ENCODE measurements around the gene UGT1A5.

Gene UGT1A5

GRCh38 chr2:233673896-233674295 is 38.8 kb upstream of the UGT1A5 start:
- Histone ChIP-seq H3K27me3 (ENCODE audit: insufficient read depth, low read depth, severe bottlenecking) (no peaks in the 10 kb centered on the region), H3K27ac (no peak overlapping the region), H3K36me3 (no peaks in the 10 kb centered on the region), H3K9me3 (ENCODE audit: severe bottlenecking) (peaks cover 2% of the 10 kb centered on the region), H3K4me3 (ENCODE audit: low read depth, low read length) (no peak overlapping the region)
- TF ChIP-seq, protein P1, sequence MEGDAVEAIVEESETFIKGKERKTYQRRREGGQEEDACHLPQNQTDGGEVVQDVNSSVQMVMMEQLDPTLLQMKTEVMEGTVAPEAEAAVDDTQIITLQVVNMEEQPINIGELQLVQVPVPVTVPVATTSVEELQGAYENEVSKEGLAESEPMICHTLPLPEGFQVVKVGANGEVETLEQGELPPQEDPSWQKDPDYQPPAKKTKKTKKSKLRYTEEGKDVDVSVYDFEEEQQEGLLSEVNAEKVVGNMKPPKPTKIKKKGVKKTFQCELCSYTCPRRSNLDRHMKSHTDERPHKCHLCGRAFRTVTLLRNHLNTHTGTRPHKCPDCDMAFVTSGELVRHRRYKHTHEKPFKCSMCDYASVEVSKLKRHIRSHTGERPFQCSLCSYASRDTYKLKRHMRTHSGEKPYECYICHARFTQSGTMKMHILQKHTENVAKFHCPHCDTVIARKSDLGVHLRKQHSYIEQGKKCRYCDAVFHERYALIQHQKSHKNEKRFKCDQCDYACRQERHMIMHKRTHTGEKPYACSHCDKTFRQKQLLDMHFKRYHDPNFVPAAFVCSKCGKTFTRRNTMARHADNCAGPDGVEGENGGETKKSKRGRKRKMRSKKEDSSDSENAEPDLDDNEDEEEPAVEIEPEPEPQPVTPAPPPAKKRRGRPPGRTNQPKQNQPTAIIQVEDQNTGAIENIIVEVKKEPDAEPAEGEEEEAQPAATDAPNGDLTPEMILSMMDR (IDR thresholded peaks at IDR 0.05; ENCODE audit: low read depth, low read length): no peak
- DNase-seq: no peak

GRCh38 chr2:233674314-233674713 is 38.4 kb upstream of the UGT1A5 start:
- TF ChIP-seq, protein P1 (IDR thresholded peaks at IDR 0.05; ENCODE audit: low read depth, low read length): no peak
- no peak for DNase-seq
- Histone ChIP-seq H3K27me3 (ENCODE audit: insufficient read depth, low read depth, severe bottlenecking) (no peaks in the 10 kb centered on the region), H3K9me3 (ENCODE audit: severe bottlenecking) (peaks cover 2% of the 10 kb centered on the region), H3K36me3 (no peaks in the 10 kb centered on the region), H3K4me3 (ENCODE audit: low read depth, low read length) (no peak overlapping the region), H3K27ac (no peak overlapping the region)

DNA sequence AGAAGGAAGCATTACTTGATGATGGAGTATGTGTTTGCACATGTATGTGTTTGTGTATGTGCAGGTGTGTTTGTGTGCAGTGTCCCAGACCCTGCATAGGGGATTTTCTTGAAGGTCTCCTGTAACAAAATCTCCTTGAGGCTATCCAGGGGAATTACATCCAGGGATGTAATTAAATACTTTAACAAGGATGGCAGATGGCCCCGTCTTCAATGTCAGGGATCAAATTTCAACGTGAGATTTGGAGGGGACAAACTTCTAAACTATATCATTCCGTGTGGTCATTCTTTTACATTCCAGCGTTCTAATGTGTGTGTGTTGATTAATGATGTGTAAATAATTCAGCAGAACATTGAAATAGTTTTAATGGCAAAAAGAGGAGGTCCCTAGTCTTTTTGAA is 37.7 kb upstream of the UGT1A5 start:
- H3K4me3 ChIP-seq (ENCODE audit: low read depth, low read length): no peak overlapping the region
- TF ChIP-seq, protein P1 (IDR thresholded peaks at IDR 0.05; ENCODE audit: low read depth, low read length): peak; percentile 24; the same call in 1 of the 2 replicates

GRCh38 chr2:233676046-233676445 is 36.7 kb upstream of the UGT1A5 start:
- Histone ChIP-seq H3K9me3 (ENCODE audit: severe bottlenecking) (peaks cover 2% of the 10 kb centered on the region), H3K4me3 (ENCODE audit: low read depth, low read length) (no peak overlapping the region), H3K27me3 (ENCODE audit: insufficient read depth, low read depth, severe bottlenecking) (no peaks in the 10 kb centered on the region), H3K27ac (no peak overlapping the region), H3K36me3 (no peaks in the 10 kb centered on the region)
- TF ChIP-seq, protein P1 (IDR thresholded peaks at IDR 0.05; ENCODE audit: low read depth, low read length): no peak
- no peak for DNase-seq

More for the DNA sequence above, 37.7 kb upstream of the UGT1A5 start:
- DNase-seq: peak; percentile 45
- no peaks in the 10 kb centered on the region for H3K36me3 ChIP-seq
- no peaks in the 10 kb centered on the region for H3K27me3 ChIP-seq (ENCODE audit: insufficient read depth, low read depth, severe bottlenecking)
- no peak overlapping the region for H3K27ac ChIP-seq
- peaks cover 2% of the 10 kb centered on the region for H3K9me3 ChIP-seq (ENCODE audit: severe bottlenecking)

DNA sequence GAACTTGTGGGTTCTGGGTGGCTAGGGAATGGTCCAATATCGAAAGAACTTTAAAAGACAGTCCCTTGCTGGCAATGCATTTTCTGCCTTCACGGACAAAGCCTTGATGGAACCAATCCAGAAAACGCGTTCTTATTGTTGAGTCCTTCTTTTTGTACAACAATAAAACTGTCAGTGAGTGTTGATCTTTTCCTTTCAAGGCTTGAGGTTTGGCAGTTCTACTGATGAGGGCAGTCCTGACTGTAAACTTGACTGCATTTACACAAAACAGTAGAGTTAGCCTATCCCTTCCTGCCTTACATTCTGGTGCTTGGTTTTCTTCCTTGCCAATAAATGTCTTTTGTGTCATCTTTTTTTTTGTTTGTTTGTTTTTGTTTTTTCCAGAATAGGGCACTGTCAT is 33.5 kb upstream of the UGT1A5 start:
- TF ChIP-seq, protein P1 (IDR thresholded peaks at IDR 0.05; ENCODE audit: low read depth, low read length): no peak
- Histone ChIP-seq H3K4me3 (ENCODE audit: low read depth, low read length) (no peak overlapping the region), H3K36me3 (no peaks in the 10 kb centered on the region), H3K9me3 (ENCODE audit: severe bottlenecking) (peaks cover 2% of the 10 kb centered on the region), H3K27ac (no peak overlapping the region), H3K27me3 (ENCODE audit: insufficient read depth, low read depth, severe bottlenecking) (no peaks in the 10 kb centered on the region)
- no peak for DNase-seq

DNA sequence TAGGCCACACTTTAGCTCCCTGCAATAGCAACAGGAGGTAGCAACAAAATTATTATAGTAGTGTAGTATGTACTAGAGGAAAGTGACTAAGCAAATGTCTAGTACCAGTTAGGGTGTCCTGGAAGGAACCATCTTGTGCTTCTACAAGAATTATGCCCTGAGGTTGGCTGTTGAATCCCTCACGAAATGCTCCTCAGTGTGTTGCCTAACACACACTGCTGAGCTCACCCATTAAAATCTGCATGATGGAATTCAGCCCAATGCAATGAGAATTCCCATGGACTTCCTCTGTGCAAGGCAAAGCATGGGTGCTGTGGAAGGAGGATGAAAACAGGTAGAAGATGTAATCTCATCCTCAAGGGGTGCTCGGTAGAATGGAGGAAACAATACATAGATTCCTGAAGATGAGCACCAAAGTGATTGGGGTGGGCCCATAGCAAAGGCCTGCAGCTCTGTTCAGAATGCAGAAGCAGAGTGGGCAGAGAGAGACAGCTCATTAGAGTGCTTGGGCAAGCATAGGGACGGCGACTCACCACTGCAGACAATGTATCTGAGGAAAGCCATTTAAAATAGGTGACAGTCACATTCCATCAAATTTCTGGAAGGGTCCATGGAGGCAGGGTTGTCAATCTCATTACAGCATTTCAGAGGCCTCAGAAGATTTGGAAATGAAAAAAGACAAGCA is 32.2 kb upstream of the UGT1A5 start:
- no peaks in the 10 kb centered on the region for H3K27me3 ChIP-seq (ENCODE audit: insufficient read depth, low read depth, severe bottlenecking)
- no peak overlapping the region for H3K4me3 ChIP-seq (ENCODE audit: low read depth, low read length)
- H3K9me3 ChIP-seq (ENCODE audit: severe bottlenecking): peaks cover 2% of the 10 kb centered on the region
- H3K36me3 ChIP-seq: no peaks in the 10 kb centered on the region
- TF ChIP-seq, protein P1 (IDR thresholded peaks at IDR 0.05; ENCODE audit: low read depth, low read length): no peak
- no peak for DNase-seq
- no peak overlapping the region for H3K27ac ChIP-seq

All from WERI-Rb-1 (cell line).